Right hindlimb (tissue), 1 donor: ENCODE results near the gene TADA2A.

Experiments used
- DNase-seq: peaks from one replicate; pipeline ENCODE4 v3.0.0-alpha.2; 2018

Gene TADA2A, protein sequence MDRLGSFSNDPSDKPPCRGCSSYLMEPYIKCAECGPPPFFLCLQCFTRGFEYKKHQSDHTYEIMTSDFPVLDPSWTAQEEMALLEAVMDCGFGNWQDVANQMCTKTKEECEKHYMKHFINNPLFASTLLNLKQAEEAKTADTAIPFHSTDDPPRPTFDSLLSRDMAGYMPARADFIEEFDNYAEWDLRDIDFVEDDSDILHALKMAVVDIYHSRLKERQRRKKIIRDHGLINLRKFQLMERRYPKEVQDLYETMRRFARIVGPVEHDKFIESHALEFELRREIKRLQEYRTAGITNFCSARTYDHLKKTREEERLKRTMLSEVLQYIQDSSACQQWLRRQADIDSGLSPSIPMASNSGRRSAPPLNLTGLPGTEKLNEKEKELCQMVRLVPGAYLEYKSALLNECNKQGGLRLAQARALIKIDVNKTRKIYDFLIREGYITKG

DNA sequence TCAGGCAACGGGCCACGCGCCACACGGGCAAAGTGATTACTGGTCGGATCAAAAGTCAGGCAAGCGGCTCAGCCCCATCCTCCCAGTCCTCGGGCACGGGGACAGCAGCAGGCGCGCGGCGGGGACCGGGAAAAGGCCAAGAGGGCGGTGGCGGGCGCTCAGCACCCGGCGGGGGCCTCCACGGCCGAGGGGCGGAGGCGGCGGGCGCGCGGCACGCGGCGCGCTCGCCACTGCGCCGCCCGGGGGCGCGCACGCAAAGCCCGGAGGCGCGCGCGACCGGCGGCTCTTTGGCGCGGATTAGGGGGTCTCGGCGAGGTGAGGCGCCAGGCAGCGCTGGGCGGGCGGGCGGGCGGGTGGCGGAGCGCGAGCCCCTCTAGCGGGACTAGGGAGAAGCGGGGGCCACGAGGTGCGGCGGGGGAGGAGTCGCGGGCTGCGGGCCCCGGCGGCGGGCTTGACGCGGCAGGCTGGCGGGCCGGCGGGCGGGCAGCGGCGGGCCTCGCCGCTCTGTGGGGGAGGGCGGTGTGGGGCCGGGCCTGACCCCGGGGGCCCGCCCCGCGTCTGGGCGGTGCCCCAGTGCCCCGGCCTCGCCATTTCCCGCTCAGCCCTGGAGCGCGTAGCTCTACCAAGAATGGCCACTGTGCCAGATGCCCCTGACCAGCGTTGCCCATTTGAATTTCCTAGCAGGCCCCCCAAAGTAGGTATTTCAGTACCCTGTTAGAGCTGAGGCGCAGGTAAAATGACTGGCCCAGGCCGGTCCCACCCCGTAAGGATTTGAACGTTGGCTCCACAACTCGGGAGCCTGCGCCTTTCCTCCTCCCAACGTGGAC, at the start of gene TADA2A, which contains the start of gene ACACA:
TADA2A (plus strand) TSS at position 252 of the 827 bp plus-strand sequence. CDS start 4,480 bp downstream, outside the sequence.
ACACA (minus strand) TSS at position 202 of the 827 bp plus-strand sequence. CDS start 537 bp downstream, outside the sequence.
- peak; percentile 88 for DNase-seq

DNA sequence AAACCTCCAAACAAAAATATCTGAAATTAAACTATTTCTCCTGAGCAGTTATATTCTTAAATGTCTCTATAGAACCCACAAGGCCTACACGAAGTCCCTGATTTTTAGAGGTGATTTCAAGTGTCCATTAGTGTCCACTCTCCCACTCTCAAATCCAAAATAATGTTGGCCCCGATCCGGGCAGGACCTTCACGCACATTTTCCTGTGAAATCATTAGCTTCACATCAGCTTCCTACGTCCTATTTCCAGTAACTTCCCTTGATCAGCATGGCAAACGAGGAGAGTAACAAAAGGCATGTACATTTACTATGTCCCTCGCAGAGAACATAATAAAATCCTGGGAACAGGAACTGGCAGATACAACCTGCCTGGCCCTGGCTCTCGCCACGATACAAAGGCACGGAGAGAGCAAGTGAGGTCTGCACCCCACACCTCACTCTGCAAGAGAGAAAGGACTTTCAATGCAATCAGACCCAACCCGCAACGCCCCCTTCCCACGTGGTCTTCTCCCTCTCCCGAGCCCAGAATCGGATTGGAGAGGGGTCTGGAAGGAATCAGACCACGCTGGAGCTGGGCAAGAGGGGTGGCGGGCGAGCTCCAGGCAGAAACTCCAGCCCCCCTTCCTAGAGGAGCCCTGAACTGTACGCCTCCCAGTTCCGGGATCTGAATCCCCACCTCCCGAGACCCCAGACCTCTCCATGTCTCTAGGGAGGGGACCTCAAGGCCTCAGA, 48.4 kb upstream of the TADA2A start:
- peak; percentile 78 for DNase-seq

DNA sequence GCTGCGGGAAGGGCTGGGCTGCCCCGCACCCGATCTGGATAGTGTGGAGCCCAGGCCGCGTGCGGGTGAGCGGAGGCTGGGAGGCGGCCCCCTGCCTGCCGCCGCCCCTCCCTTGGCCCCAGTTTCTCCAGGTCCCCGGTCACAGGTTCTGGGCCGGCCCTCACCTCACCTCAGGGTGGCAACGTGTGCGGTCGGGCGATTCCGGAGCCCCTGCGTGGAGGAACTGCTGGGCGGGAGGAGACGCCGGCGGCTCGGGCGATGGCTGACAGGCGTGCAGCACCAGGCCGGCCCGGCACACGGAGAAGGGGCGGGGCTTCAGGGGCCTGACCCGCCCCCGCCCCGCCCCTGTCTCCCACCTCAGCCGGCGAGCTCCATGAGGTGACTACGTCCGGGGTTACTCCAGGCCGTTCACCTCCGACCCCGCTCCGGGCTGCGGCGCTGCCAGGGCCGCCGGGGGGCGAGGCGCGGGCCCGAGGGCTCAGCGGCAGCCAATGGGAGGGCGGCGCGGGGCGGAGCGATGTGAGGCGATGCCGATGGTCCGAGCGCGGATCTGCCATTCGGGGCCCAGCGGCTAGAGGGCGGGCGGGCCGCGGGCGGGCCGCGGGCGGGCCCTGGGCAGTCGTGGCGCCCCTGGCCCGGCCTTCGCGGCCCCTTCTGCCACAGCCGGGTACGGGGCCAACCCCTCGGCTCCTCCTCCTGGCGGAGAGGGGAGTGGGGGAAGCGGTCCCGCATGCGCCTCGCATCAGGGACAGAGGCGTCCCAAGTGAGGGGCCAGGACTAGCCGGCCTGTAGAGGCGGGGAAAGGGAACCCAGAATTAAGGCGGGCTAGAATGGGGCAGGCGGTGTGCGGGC, 47.6 kb upstream of the TADA2A start:
- DNase-seq: peak; percentile 96

DNA sequence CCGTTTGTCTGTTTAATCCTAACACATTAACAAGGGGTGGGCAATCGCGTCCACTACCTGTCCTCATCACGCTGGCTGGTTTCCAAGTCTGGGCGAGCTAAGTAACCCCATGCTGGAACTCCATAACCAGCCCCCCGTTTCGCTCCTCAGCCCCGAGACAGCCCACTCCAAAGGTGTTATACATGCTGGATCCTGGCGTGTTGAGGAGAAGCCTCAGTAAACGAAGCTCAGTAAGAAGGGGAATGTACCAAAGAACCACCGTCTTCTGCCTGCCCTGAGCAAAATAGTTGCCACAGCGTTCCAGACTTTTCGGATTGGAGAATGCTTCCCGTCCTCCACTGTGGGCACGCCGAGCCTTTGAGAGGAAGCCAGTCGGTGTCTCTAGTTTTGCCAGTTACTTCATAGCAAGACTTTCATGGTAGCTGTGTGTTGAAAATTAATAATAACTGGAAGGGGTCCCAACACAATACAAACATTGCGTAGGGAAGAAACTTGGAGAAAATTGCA, 47.0 kb upstream of the TADA2A start:
- no peak for DNase-seq

DNA sequence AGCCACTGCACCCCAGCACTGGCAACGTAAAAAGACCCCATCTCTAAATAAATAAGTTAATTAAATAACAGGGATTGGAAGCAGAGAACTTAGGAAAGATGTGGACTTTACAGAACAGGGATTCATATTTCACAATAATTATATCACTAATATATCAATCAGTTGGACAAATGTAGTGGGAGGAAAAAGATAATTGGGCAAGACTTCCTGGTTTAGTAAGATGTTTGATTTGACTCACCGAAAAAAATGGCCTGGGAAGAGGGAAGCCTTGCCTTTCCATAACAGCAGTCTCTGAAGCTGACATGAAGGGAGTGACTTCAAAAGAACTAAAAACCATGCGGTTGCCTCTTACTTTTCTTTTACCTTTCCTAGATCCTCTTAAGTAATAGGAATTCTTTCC, 46.1 kb upstream of the TADA2A start:
- no peak for DNase-seq

DNA sequence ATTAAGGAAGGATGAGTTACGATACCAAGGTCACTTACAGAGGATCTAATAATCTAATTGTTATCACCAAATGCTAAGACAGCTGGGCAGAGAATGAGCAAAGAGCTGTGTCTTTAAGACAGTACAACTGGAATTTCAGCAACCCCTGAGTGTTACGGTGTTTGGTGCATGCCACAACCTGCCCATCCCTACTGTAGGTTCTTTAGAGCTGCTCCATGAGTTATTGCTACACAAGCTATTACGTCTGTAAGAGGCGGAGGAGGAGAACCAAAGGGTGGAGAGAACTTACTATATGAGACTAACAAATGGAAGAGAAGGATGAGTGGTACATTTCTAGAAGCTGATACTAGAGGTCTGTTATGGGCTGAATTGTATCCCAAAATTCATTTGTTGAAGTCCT, 45.1 kb upstream of the TADA2A start:
- DNase-seq: no peak

DNA sequence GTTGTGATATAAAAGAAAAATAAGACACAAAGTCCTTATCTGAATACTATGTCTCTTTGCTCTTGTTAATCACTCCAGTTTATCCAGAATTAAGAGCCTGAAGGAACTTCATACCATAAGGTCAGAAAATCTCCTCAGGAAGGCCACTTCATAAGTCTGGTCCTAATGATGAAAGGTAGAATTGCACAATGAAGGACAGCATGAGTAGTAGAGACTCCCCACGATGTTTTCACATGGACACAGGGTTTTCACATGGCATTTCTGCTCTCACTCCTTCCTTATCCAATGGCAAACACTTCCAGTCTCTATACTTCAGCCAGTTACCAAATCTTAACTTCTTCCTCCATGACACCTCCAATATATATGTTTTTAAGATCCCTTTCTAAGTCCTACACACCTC, 41.1 kb upstream of the TADA2A start:
- no peak for DNase-seq

DNA sequence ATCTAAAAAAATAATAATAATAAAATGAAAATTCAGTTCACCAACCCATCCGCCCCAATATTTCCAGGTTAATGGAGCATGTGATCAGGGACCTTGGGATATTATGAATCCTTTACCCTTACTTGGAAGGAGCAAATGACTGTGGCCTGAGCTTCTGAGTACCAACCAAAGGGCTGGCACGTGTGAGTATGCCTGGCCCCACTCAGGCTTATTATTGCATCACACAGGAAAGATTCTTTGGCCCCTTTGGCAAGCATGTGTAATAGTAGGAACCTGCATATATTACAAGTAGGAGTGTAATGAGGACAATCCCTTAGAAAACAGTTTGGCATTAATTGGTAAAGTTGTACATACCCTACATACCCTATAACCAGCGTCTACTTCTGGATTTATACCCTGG, 38.1 kb upstream of the TADA2A start:
- DNase-seq: no peak

DNA sequence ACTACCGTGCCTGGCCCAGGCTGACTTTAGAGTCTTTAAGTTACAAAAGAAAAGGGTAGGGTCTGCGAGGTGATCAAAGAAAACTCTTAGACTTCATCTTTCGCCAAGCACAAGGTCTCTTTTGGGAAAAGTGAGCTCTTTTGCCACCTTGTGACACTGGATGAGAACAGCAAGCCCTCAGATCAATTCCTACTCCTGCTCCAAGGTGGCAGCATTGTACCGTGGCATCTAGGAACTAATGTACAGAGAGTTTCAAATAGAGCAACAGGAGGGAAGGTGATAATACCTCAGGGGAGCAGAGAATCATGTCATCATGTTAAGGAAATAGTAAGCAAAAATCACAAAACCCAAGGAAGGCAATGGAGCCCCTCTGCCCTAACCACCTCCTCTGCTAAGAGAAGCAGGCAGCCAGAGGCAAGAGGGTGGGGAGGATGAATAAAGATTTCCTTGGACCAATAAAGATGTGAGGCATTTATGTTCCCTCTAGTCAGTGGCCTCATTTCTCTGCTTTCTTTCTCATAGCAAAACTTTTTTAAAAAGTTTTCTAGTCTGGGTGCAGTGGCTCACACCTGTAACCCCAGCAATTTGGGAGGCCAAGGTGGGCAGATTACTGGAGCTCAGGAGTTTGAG, 33.0 kb upstream of the TADA2A start:
- peak; percentile 65 for DNase-seq

DNA sequence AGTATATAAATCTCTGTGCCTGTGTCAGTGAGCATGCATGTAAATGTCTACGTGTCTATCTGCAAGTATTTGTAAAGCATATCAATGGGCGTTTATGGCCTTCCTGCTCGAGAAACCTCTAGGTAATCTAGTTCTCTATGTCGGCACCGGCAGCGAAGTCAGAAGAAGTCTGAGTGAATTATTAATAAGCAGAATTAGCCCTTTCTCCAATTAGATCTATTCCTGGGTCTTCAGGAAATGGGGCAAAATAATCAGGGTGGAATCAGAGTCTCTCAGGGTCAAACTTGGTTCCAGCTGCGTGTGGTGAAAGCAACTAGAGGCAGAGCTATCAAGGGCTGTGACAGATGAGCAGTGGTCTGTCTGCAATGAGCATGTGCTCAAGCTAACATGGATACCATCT, 31.0 kb upstream of the TADA2A start, which contains the start of gene C17orf78:
C17orf78 (plus strand) TSS at position 280 of the 400 bp plus-strand sequence; CDS start at position 388, 108 bp downstream.
- DNase-seq: no peak

DNA sequence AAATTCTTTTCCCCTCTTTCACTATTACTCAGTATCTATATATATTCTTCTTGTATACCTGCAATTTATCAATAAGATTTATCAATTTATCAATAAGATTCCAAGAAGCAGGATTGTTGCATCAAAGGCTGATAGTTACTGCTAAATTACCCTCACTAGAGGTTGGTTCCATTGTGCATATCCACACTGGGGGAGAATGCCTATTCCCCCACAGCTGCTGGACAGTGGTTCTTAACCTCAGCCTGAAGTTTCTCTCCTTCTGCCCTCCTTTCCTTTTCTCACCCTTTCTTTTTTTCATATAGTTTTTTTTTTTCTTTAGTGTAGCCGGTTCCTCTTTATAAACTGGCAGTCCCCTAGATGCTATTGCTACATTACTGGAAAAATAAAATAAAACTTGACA, 24.6 kb upstream of the TADA2A start:
- no peak for DNase-seq

DNA sequence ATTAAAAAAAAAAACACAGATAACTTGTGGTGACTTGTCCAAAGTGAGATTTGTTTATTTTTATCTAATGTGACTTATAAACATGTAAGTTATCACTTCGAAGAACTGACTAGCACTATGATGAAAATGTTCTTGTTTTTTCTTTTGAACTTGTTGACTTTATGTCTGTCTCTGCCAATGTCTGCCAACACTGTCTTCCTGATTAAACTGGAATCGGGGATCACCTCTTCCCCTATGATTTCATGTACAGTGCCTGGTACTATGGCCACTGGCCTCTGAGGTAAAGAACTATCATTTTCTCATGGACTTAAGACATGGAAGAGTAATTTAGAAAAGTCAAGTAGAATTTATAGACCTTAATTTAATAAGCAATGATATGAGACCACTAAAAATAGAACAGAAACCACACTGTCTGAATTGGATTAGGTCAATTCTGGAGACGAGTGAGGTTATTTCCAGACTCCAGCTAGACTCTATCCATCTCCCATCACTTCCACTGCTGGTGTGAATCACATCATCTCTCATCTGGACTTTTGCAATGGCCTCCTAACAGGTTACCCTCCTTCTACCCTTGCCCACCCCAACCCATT, 22.0 kb upstream of the TADA2A start:
- DNase-seq: no peak

DNA sequence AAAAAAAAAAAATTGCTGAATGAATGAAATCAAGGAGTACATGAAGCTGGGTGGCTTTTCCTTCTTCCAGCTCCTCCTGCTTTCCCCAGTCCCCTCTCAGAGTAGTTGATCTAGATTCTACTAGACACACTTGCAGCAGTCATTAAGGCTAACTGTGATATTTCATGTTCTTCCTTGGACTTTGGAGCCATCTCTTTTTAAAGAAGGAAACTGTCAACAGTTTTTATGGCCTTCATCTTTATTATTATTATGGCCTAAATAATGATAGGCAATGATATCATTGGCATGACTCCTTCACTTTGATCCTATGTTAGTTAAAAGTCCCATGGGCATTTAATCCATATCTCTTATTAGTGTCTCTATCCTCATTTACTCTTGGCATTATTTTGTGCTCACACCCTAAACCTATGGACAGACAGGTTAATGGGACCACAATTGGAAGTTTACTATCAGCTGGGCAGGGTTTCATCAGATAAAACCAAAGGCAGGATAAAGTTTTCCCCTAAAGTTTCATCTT, 21.2 kb upstream of the TADA2A start:
- DNase-seq: no peak

DNA sequence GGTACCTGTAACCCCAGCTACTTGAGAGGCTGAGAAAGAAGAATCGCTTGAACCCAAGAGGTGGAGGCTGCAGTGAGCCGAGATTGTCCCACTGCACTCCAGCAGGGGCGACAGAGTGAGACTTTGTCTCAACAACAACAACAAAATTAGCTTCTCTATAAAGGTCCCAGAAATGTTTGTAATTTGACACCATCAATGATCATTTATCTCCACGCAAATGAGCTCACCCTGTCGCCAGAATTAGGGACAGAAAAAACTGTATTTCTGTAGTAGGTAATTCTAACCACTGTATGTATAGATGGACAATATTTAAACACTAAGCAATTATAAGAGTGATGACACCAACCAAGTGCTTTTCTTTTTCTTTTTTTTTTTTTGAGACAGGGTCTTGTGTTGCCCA, 20.2 kb upstream of the TADA2A start:
- no peak for DNase-seq

DNA sequence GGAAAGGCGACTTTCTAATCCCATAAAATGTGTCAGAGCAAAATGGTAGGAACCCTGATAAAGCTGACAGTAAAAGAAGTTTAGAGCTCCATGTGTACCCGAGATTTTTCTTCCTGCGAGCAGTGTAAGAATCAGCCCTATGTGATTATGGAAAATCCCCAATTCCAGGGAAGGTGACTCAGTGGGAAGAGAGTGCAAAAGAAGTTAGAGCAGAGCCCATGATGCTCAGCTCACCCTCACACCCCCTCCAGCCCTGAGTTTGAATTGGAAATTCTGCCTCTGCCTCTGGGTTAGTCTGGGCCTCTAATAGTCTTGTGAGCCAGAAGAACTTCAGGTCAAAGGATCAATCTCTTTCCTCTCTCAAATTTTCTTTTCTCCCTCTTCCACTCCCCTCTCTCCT, 18.4 kb upstream of the TADA2A start:
- DNase-seq: no peak

DNA sequence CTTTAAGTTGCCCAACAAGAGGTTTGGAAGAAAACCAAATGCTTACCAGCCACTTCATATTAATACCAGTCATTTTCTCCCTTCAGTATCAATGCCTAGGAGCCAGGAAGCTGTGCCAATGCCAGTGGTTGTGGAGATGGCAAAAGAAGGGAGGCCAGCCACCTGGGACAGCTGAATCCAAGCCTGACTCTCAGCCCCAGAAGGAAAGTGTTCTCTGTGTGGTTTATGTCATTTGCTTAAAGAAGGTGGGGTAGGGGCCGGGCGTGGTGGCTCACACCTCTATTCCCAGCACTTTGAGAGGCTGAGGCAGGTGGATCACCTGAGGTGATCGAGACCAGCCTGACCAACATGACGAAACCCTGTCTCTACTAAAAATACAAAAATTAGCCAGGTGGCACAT, 17.5 kb upstream of the TADA2A start:
- no peak for DNase-seq

DNA sequence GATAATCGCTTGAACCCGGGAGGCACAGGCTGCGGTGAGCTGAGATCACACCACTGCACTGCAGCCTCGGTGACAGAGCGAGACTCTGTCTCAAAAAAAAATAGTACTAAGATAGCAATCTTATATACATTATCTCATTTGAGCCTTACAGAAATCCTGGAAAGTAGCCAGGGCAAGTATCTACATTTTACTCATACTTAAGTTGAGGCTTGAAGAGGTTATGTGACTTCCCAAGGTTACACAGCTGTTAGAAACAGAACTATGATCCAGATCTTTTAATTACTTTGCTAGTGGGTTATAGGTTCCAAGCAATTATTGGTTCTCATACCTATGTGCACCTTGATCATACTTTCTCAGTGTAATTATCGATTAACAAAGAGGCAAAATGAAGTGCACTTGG, 15.5 kb upstream of the TADA2A start:
- DNase-seq: no peak

DNA sequence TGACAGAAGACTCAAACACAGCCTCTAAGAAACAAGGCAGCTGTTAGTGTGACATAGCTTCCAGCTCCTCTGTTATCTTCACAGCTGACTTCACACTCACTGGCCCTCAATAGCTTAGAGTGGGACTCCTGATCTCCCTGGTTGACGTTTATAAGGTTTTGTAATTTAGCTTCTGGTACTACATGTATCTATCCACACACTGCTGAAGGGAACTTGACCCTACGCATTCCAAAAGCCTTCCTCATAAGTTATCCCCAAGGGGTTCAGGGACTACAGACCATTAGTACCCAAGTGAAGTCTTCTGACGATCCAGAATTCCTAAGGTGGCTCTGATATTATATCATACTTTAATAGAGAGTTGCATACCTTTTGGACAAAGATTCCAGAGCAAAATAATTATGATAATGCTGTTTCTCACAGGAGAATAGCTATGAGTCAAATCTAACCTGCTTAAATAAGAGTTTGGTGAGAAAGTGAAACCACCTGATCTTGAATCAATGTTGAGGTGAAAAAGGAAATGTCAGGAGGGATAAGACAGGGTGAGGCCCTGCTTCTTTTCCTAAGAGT, 14.6 kb upstream of the TADA2A start:
- DNase-seq: no peak

DNA sequence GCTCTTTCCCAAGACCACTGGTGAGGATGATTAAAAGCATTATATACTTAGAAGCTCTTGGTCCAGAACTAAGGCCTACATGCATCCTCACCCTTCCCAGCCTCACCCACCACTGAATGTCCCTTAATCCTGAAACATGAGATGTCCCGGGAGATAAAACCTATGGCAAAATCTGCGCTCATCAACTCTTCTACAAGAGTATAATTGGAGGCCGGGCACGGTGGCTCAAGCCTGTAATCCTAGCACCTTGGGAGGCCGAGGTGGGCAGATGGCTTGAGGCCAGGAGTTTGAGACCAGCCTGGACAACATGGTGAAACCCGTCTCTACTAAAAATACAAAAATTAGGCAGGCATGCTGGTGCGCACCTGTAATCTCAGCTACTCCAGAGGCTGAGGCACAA, 13.3 kb upstream of the TADA2A start:
- no peak for DNase-seq

DNA sequence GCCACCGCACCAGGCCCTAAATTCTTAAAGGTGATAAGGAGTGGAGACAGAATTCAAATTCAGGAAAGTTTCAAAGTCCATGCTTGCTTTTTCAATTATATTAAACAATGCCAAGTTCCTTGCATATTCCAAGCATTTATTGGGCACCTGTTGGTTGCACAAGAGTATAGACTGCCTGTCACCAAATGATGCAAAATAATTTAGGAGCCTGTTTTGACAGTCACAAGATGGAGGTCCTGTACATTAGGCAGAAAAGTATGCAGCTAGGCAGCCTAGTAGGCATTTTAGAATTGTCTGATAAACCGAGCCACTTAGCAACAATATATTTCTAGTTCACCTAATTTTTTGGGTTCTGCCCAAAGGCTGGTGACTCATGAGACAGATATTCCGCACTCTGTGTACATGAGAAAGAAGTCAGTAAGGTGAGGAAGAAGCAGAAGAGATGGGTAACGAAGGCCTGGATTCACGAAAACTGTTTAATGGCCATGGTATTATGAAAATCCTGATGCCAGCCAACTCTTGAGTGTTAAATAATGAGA, 7.4 kb upstream of the TADA2A start:
- DNase-seq: no peak
